Stimulated activated CD4-positive, alpha-beta T cell treated with anti-CD3 and anti-CD28 coated beads, Interleukin-1b, Interleukin-23, amount 100 ng/mL, for 24 hours (primary cell): ENCODE measurements around the gene INPP5A.
"Not testable (repeated sequence)": the region's sequence is repeated elsewhere in the genome, so short reads cannot be mapped to it uniquely, and the experiment has no call there.

Source experiments
- DNase-seq, 4 experiments: peaks; one replicate each; pipeline ENCODE4 v3.0.0-alpha.2; 2020; ENCODE audit warnings: low read depth in 4 of 4, low spot score in 1 of 4

The INPP5A gene

GRCh38 chr10:132735341-132735775, 197.8 kb downstream of the INPP5A start:
- DNase-seq: no peak

GRCh38 chr10:132735923-132736391, 198.4 kb downstream of the INPP5A start:
- DNase-seq: no peak

- DNase-seq: no peak
Measured at GRCh38 chr10:132737390-132738048, 199.9 kb downstream of the INPP5A start.

GRCh38 chr10:132738454-132739224, 201.1 kb downstream of the INPP5A start:
- no peak for DNase-seq

- no peak for DNase-seq
Measured at GRCh38 chr10:132739225-132739613, 201.6 kb downstream of the INPP5A start.

GRCh38 chr10:132740588-132740987, 203.0 kb downstream of the INPP5A start:
- no peak for DNase-seq

GRCh38 chr10:132742167-132742836, 204.7 kb downstream of the INPP5A start:
- no peak for DNase-seq

GRCh38 chr10:132742837-132743194, 205.2 kb downstream of the INPP5A start:
- no peak for DNase-seq

- not testable (repeated sequence) for DNase-seq
Measured at GRCh38 chr10:132743196-132743924, 205.8 kb downstream of the INPP5A start.

- DNase-seq: no peak
Measured at GRCh38 chr10:132743925-132744490, 206.4 kb downstream of the INPP5A start.

- no peak for DNase-seq
Measured at GRCh38 chr10:132744839-132745238, 207.3 kb downstream of the INPP5A start.

GRCh38 chr10:132745511-132745910, 207.9 kb downstream of the INPP5A start:
- no peak for DNase-seq

- no peak for DNase-seq
Measured at GRCh38 chr10:132745971-132746370, 208.4 kb downstream of the INPP5A start.

GRCh38 chr10:132746386-132746785, 208.8 kb downstream of the INPP5A start:
- DNase-seq: no peak

- DNase-seq: no peak
Measured at GRCh38 chr10:132746801-132747625, 209.4 kb downstream of the INPP5A start.

- no peak for DNase-seq
Measured at GRCh38 chr10:132748135-132748534, 210.5 kb downstream of the INPP5A start.

- no peak for DNase-seq
Measured at GRCh38 chr10:132748545-132749370, 211.2 kb downstream of the INPP5A start.

- no peak for DNase-seq
Measured at GRCh38 chr10:132749371-132749795, 211.8 kb downstream of the INPP5A start.

GRCh38 chr10:132750936-132751335, 213.3 kb downstream of the INPP5A start:
- no peak for DNase-seq
